Endothelial cell (in vitro differentiated cells): ENCODE measurements around the gene EPHA6. TPM values are rescaled to one million over a fixed set of nuclear protein-coding genes. Genes with fewer than 3 reads are reported as not detected.

Source experiments
- DNase-seq: peaks from one replicate; pipeline ENCODE4 v3.0.0; 2021; ENCODE audit warnings: low spot score
- H3K27ac Mint-ChIP-seq: one replicate; pipeline ENCODE4 v1.8.0; 2021; ENCODE audit warnings: mixed read lengths, inconsistent platforms; ENCODE audit not compliant: unreplicated experiment
- H3K27me3 Mint-ChIP-seq: one replicate; pipeline ENCODE4 v1.8.0; 2021; ENCODE audit warnings: mild to moderate bottlenecking, moderate library complexity, mixed read lengths, inconsistent platforms; ENCODE audit not compliant: unreplicated experiment
- H3K36me3 Mint-ChIP-seq: one replicate; pipeline ENCODE4 v1.8.0; 2021; ENCODE audit warnings: mild to moderate bottlenecking, low read depth, mixed read lengths, inconsistent platforms; ENCODE audit not compliant: unreplicated experiment
- H3K4me1 Mint-ChIP-seq: one replicate; pipeline ENCODE4 v1.8.0; 2021; ENCODE audit warnings: mild to moderate bottlenecking, mixed read lengths, inconsistent platforms; ENCODE audit not compliant: unreplicated experiment
- H3K4me3 Mint-ChIP-seq: one replicate; pipeline ENCODE4 v1.8.0; 2021; ENCODE audit warnings: mild to moderate bottlenecking, mixed read lengths, inconsistent platforms; ENCODE audit not compliant: unreplicated experiment
- H3K9me3 Mint-ChIP-seq: one replicate; pipeline ENCODE4 v1.8.0; 2021; ENCODE audit warnings: mixed read lengths, inconsistent platforms; ENCODE audit not compliant: unreplicated experiment
- total RNA-seq: library from RNA; stranded (reverse); fragmentation: NEBNext Ultra II Directional; extraction: Animal tissue kit (Norgen Biotek cat#: 25700); gene quantifications from one replicate; pipeline ENCODE4 v1.2.1, GENCODE V29; 2021; ENCODE audit not compliant: unreplicated experiment
- TF ChIP-seq, protein P1 (sequence below): fragments of 200-600 bp; sonication (generic); IDR thresholded peaks from one replicate; pipeline ENCODE4 v1.5.0; 2021; ENCODE audit warnings: antibody characterized with exemption; ENCODE audit not compliant: unreplicated experiment

Gene EPHA6
- total RNA-seq, 1 donor from 2014 or later = 21.8 TPM

DNA sequence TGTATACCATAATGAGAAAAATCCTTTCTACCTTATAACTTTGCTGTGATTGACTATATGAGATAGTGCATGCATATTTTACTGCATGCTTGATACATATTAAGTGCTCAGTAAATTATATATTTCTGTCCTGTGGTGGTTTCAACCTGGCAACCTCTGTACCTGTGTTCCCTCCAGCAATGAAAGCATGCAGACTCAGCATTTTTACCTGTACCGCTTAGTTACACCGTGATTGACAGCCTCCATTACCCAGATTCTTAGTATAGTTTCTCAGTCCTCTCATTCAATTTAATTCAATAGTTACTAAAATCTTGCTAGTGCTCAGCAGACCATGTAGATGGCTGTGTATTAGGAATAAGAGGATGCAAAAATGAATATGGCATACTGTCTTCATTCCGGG lies 386.0 kb downstream of the EPHA6 start:
- Mint-ChIP-seq H3K4me3 (no peak overlapping the region), H3K4me1 (peaks cover 5% of the 10 kb centered on the region), H3K27ac (no peak overlapping the region), H3K36me3 (peaks cover 3% of the 10 kb centered on the region), H3K27me3 (no peaks in the 10 kb centered on the region), H3K9me3 (no peaks in the 10 kb centered on the region)
- DNase-seq = no peak
- TF ChIP-seq, protein P1, sequence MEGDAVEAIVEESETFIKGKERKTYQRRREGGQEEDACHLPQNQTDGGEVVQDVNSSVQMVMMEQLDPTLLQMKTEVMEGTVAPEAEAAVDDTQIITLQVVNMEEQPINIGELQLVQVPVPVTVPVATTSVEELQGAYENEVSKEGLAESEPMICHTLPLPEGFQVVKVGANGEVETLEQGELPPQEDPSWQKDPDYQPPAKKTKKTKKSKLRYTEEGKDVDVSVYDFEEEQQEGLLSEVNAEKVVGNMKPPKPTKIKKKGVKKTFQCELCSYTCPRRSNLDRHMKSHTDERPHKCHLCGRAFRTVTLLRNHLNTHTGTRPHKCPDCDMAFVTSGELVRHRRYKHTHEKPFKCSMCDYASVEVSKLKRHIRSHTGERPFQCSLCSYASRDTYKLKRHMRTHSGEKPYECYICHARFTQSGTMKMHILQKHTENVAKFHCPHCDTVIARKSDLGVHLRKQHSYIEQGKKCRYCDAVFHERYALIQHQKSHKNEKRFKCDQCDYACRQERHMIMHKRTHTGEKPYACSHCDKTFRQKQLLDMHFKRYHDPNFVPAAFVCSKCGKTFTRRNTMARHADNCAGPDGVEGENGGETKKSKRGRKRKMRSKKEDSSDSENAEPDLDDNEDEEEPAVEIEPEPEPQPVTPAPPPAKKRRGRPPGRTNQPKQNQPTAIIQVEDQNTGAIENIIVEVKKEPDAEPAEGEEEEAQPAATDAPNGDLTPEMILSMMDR = no peak

DNA sequence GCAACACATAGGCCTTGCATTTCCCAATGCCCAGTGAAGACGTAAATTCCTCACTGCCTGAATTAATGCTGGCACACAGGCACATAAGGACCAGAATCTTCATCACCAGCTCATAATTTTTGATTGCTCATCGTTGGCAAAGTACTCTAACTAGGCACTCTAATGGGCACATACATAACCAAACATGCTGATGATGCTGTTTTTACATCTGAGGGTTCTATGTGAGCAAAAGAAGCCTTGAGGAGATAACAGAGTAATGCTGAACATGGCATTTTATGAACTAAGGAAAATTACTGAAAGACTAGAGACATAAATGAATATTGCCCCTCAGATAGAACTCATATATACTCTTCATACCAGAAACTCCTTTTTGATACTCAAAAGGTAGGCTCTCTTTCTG lies 387.4 kb downstream of the EPHA6 start:
- peaks cover 5% of the 10 kb centered on the region for H3K4me1 Mint-ChIP-seq

DNA sequence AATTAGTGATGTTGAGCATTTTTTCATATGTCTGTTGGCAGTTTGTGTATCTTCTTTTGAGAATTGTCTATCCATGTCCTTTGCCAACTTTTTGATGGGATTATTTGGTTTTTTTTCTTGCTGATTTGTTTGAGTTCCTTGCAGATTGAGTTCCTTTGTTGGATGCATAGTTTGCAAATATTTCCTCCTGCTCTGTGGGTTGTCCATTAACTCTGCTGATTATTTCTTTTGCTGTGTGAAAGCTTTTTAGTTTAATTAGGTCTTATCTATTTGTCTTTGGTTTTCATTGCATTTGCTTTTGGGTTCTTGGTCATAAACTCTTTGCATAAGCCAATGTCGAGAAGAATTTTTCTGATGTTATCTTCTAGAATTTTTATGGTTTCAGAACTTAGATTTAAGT lies 414.6 kb downstream of the EPHA6 start:
- Mint-ChIP-seq H3K4me1 (no peaks in the 10 kb centered on the region), H3K27ac (no peak overlapping the region), H3K4me3 (no peak overlapping the region), H3K36me3 (no peaks in the 10 kb centered on the region), H3K9me3 (no peaks in the 10 kb centered on the region), H3K27me3 (no peaks in the 10 kb centered on the region)
- DNase-seq = no peak
- TF ChIP-seq, protein P1 = no peak

More for the DNA sequence above, 387.4 kb downstream of the EPHA6 start:
- no peak overlapping the region for H3K4me3 Mint-ChIP-seq
- DNase-seq = no peak
- no peak overlapping the region for H3K27ac Mint-ChIP-seq
- TF ChIP-seq, protein P1 = no peak
- H3K27me3 Mint-ChIP-seq = no peaks in the 10 kb centered on the region
- H3K36me3 Mint-ChIP-seq = peaks cover 3% of the 10 kb centered on the region
- H3K9me3 Mint-ChIP-seq = no peaks in the 10 kb centered on the region

DNA sequence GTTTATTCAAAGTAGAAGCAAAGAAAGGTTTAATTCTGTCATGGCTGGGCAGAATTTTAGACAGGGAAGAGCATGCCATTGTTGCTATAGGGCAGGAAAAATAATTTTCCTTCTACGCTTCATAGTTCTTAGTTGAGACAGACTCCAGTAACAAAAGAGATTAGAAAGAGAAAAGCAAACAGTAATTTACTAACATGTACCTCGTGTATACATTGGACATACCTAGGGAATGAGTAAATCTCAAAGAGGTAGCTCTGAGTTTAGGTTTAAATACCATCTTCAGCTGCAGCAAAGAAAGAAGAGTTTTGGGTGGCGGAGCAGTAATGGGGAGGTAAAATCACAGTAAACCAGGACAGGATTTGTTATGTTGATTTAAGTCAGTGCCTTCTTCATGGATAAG lies 416.1 kb downstream of the EPHA6 start:
- Mint-ChIP-seq H3K27me3 (no peaks in the 10 kb centered on the region), H3K36me3 (no peaks in the 10 kb centered on the region), H3K27ac (no peak overlapping the region), H3K4me3 (no peak overlapping the region), H3K9me3 (no peaks in the 10 kb centered on the region), H3K4me1 (peaks cover 4% of the 10 kb centered on the region)
- DNase-seq = no peak
- TF ChIP-seq, protein P1 = no peak

DNA sequence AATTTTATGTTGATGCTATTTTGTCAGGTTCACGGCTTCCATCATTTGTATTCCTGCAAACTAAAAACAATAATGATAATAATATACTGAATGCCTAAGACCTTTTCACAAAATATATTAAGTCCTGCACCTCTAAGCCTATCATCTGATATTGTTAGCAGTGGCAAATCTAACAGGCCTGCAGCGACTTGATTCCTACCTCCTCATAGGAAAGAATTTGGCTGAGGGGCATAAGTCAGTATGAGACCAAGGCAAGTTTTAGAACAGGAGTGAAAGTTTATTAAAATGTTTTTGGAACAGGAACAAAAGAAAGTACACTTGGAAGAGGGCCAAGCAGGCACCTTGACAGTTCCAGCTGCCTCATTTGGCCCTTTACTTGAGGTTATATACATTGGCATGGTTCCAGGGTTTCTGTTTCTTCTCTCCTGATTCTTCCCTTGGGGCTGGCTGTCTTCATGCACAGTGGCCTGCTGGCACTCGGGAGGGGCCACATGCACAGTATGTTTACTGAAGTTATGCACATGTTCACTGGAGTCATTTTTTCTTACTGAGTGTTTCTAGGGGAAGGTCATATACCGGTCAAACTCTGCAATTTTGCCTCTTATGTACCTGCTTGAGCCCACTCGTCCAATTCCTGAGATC lies 418.1 kb downstream of the EPHA6 start:
- Mint-ChIP-seq H3K36me3 (no peaks in the 10 kb centered on the region), H3K9me3 (no peaks in the 10 kb centered on the region), H3K4me3 (no peak overlapping the region), H3K4me1 (peaks cover 4% of the 10 kb centered on the region), H3K27me3 (no peaks in the 10 kb centered on the region), H3K27ac (no peak overlapping the region)
- no peak for DNase-seq
- TF ChIP-seq, protein P1 = no peak
